ENCODE results near the gene KLHL26. TPM values are rescaled to one million over a fixed set of nuclear protein-coding genes. Genes with fewer than 3 reads are reported as not detected.

Gene KLHL26
- total and polyA plus RNA-seq, 9 of the 15 experiments (the other 6 are each of a cell fraction or from before 2014, with no cell fraction given), result 0.13 to 13.3 (median 1.4) TPM

DNA sequence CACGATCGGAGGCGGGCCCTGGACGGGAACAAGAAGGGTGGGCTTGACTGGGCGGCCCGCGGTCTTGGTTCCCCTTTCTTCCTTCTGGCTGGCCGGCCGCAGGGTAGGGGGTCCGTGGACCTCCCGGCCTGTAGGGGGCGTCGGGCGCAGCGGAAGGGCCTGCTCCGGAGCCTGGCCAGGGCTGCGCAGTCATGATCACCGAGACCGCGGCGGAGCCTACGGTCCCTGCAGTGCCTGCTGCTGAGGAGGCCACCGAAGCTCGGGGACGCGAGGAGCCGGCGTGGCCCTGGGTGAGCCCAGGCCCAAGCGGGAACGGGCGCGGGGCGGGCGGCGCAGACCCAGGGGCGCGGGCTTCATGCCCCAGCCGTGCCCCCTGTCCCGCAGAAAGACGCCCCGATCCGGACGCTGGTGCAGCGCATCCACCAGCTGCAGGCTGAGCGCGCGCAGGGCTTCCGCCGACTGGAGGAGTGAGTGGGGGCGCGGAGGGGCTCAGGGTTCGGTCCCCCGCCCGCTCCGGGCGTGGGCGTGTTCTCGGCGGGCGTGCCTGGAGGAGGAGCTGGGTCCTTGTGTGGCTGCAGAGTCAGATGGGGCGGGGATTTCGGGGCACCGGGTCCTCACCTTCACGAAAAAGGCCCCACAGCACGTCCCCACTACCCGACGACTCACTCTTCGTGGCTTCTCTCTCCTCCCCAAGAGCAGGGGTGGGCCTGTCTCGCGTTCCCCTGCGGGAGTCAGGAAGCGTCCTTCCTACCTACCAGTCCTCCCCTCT, 48.0 kb upstream of the KLHL26 start, which contains the start of gene REX1BD (continued):
- TF ChIP-seq PYGO2 (tag; IDR thresholded peaks at IDR 0.05) (no peak), FOXM1 (IDR thresholded peaks at IDR 0.05; ENCODE audit: low read depth) (peak; percentile 67), FOXM1 (CRISPR knock-in tag; IDR thresholded peaks at IDR 0.05; ENCODE audit: low read depth) (peak; percentile 27; the same call in 1 of the 2 replicates), SMARCE1 (IDR thresholded peaks at IDR 0.05) (0 out of 2 replicates have a peak, but pooled peaks have one; percentile 9), AFF1 (IDR thresholded peaks at IDR 0.05; ENCODE audit: low read depth in 1 of 2, partially characterized antibody in 2 of 2) (peak in 1 of 2 experiments; percentile 68), ZBTB1 (CRISPR knock-in tag; IDR thresholded peaks at IDR 0.05; ENCODE audit: borderline replicate concordance, low read depth) (no peak; the same call in 1 of the 2 replicates), SAFB (IDR thresholded peaks at IDR 0.05; ENCODE audit: borderline replicate concordance, low read depth, low read length) (0 out of 2 replicates have a peak, but pooled peaks have one; percentile 59), CCAR2 (IDR thresholded peaks at IDR 0.05; ENCODE audit: low read depth, low read length) (no peak), ZNF143 (CRISPR knock-in tag; IDR thresholded peaks at IDR 0.05) (no peak; the same call in 1 of the 2 replicates)
- TF ChIP-seq, protein P1, sequence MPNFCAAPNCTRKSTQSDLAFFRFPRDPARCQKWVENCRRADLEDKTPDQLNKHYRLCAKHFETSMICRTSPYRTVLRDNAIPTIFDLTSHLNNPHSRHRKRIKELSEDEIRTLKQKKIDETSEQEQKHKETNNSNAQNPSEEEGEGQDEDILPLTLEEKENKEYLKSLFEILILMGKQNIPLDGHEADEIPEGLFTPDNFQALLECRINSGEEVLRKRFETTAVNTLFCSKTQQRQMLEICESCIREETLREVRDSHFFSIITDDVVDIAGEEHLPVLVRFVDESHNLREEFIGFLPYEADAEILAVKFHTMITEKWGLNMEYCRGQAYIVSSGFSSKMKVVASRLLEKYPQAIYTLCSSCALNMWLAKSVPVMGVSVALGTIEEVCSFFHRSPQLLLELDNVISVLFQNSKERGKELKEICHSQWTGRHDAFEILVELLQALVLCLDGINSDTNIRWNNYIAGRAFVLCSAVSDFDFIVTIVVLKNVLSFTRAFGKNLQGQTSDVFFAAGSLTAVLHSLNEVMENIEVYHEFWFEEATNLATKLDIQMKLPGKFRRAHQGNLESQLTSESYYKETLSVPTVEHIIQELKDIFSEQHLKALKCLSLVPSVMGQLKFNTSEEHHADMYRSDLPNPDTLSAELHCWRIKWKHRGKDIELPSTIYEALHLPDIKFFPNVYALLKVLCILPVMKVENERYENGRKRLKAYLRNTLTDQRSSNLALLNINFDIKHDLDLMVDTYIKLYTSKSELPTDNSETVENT (CRISPR knock-in tag; IDR thresholded peaks at IDR 0.05), result peak; percentile 99
- TF ChIP-seq, protein P2, sequence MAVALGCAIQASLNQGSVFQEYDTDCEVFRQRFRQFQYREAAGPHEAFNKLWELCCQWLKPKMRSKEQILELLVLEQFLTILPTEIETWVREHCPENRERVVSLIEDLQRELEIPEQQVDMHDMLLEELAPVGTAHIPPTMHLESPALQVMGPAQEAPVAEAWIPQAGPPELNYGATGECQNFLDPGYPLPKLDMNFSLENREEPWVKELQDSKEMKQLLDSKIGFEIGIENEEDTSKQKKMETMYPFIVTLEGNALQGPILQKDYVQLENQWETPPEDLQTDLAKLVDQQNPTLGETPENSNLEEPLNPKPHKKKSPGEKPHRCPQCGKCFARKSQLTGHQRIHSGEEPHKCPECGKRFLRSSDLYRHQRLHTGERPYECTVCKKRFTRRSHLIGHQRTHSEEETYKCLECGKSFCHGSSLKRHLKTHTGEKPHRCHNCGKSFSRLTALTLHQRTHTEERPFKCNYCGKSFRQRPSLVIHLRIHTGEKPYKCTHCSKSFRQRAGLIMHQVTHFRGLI (CRISPR knock-in tag; IDR thresholded peaks at IDR 0.05), result no peak
- TF ChIP-seq, protein P3, sequence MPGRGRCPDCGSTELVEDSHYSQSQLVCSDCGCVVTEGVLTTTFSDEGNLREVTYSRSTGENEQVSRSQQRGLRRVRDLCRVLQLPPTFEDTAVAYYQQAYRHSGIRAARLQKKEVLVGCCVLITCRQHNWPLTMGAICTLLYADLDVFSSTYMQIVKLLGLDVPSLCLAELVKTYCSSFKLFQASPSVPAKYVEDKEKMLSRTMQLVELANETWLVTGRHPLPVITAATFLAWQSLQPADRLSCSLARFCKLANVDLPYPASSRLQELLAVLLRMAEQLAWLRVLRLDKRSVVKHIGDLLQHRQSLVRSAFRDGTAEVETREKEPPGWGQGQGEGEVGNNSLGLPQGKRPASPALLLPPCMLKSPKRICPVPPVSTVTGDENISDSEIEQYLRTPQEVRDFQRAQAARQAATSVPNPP (IDR thresholded peaks at IDR 0.05; ENCODE audit: borderline replicate concordance, insufficient read depth, insufficient read length), result no peak
- TF ChIP-seq, protein P4, sequence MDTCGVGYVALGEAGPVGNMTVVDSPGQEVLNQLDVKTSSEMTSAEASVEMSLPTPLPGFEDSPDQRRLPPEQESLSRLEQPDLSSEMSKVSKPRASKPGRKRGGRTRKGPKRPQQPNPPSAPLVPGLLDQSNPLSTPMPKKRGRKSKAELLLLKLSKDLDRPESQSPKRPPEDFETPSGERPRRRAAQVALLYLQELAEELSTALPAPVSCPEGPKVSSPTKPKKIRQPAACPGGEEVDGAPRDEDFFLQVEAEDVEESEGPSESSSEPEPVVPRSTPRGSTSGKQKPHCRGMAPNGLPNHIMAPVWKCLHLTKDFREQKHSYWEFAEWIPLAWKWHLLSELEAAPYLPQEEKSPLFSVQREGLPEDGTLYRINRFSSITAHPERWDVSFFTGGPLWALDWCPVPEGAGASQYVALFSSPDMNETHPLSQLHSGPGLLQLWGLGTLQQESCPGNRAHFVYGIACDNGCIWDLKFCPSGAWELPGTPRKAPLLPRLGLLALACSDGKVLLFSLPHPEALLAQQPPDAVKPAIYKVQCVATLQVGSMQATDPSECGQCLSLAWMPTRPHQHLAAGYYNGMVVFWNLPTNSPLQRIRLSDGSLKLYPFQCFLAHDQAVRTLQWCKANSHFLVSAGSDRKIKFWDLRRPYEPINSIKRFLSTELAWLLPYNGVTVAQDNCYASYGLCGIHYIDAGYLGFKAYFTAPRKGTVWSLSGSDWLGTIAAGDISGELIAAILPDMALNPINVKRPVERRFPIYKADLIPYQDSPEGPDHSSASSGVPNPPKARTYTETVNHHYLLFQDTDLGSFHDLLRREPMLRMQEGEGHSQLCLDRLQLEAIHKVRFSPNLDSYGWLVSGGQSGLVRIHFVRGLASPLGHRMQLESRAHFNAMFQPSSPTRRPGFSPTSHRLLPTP (IDR thresholded peaks at IDR 0.05; ENCODE audit: borderline replicate concordance, extremely low read depth, insufficient read length), result no peak
